BLaER1 treated with 17β-estradiol and CSF1 and Interleukin-3, amounts not matched to agents 10 nM and 100 nM (cell line): ENCODE results near the gene PSMD12.
"Not testable (repeated sequence)": the region's sequence is repeated elsewhere in the genome, so short reads cannot be mapped to it uniquely, and the experiment has no call there.

ENCODE experiments used
- H3K27ac ChIP-seq, 11 experiments: shearing (Covaris generic); formaldehyde crosslinking; 2 replicates each; pipeline ENCODE4 v1.8.1; 2022
- H3K27me3 ChIP-seq, 11 experiments: shearing (Covaris generic); formaldehyde crosslinking; 2 replicates each; pipeline ENCODE4 v1.8.1; 2022
- H3K36me3 ChIP-seq, 11 experiments: shearing (Covaris generic); formaldehyde crosslinking; 2 replicates each; pipeline ENCODE4 v1.8.1; 2022
- H3K4me1 ChIP-seq, 10 experiments: shearing (Covaris generic); formaldehyde crosslinking; 2 replicates each; pipeline ENCODE4 v1.8.1; 2022
- H3K4me2 ChIP-seq, 11 experiments: shearing (Covaris generic); formaldehyde crosslinking; 2 replicates each; pipeline ENCODE4 v1.8.1; 2022
- H3K4me3 ChIP-seq, 10 experiments: shearing (Covaris generic); formaldehyde crosslinking; 2 replicates each; pipeline ENCODE4 v1.8.1; 2022
- H3K9ac ChIP-seq, 11 experiments: shearing (Covaris generic); formaldehyde crosslinking; 2 replicates each; pipeline ENCODE4 v1.8.1; 2022
- H3K9me3 ChIP-seq, 11 experiments: shearing (Covaris generic); formaldehyde crosslinking; replicated peaks in 1 of 11; 2 replicates each; pipeline ENCODE4 v1.8.1; 2022
- H4K20me1 ChIP-seq, 11 experiments: shearing (Covaris generic); formaldehyde crosslinking; 2 replicates each; pipeline ENCODE4 v1.8.1; 2022
- Cebpa-rat ChIP-seq, 11 experiments: shearing (Covaris generic); IDR thresholded peaks; 2 replicates each; pipeline ENCODE4 v1.8.1; 2022

The PSMD12 gene

GRCh38 chr17:67359960-67360791 lies 6.2 kb downstream of the PSMD12 start:
- H3K27ac ChIP-seq, result no peak overlapping the region

GRCh38 chr17:67358612-67359011 lies 7.8 kb downstream of the PSMD12 start:
- peaks cover 63 to 96% (median 88%) of the 10 kb centered on the region in 11 experiments for H4K20me1 ChIP-seq
- H3K9ac ChIP-seq, result peak overlapping the region in 4 of 11 experiments; percentile 3 to 42 (median 12); a peak in 2 of 22 replicates
- no peak for TF ChIP-seq Cebpa-rat (IDR thresholded peaks at IDR 0.05)
- peak overlapping the region in 1 of 11 experiments; percentile 42; a peak in 2 of 22 replicates for H3K27ac ChIP-seq
- H3K4me2 ChIP-seq, result peak overlapping the region; percentile 36 to 96 (median 61); a peak in 19 of 22 replicates
- H3K4me3 ChIP-seq, result no peak overlapping the region; a peak in 1 of 20 replicates
- peaks cover 73 to 97% (median 92%) of the 10 kb centered on the region in 11 experiments for H3K36me3 ChIP-seq
- H3K4me1 ChIP-seq, result peaks cover 43 to 89% (median 61%) of the 10 kb centered on the region in 10 experiments
- no peaks in the 10 kb centered on the region for H3K27me3 ChIP-seq
- H3K9me3 ChIP-seq, result no peaks in the 10 kb centered on the region

More at GRCh38 chr17:67359960-67360791, 6.2 kb downstream of the PSMD12 start:
- Histone ChIP-seq H3K4me3 (no peak overlapping the region), H3K9ac (0 out of 22 replicates have a peak overlapping the region, but pooled peaks of 1 of the 11 experiments have one; percentile 24), H3K4me1 (peaks cover 58 to 89% (median 66%) of the 10 kb centered on the region in 10 experiments), H3K36me3 (peaks cover 59 to 97% (median 88%) of the 10 kb centered on the region in 11 experiments), H3K9me3 (no peaks in the 10 kb centered on the region), H3K27me3 (no peaks in the 10 kb centered on the region), H4K20me1 (peaks cover 78 to 96% (median 89%) of the 10 kb centered on the region in 11 experiments), H3K4me2 (peak overlapping the region in 10 of 11 experiments; percentile 9 to 96 (median 54); a peak in 15 of 22 replicates)
- TF ChIP-seq Cebpa-rat (IDR thresholded peaks at IDR 0.05), result no peak

DNA sequence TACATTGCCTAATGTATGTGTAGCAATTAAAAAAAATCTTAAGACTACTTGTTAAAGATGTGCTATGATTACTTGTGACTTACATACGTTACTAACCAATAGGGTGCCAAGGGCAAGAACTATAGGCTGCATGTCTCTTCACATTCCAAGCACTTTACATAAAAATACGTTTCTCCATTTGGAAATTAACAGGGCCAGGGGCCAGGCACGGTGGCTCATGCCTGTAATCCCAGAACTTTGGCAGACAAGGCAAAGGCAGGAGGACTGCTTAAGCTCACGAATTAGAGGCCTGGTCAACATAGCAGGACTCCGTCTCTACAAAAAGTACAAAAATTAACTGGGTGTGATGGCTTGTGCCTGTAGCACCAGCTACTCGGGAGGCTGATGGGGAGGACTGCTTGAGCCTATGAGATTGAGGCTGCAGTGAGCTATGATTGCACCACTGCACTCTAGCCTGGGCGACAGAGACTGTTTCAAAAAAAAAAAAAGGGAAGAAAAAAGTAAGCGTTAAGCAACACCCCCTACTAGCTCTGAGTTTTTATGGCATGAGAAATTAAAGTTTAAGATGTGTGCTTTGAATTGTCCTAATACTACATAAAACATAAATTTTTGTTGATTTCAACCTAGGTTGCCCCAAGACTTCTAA lies 12.3 kb downstream of the PSMD12 start:
- Histone ChIP-seq H3K36me3 (peaks cover 92 to 100% (median 99%) of the 10 kb centered on the region in 11 experiments), H3K4me1 (peaks cover 11 to 54% (median 28%) of the 10 kb centered on the region in 10 experiments), H3K9me3 (peaks cover 0 to 4% (median 0%) of the 10 kb centered on the region in 11 experiments; a peak in 3 of 22 replicates), H3K9ac (no peak overlapping the region), H3K4me3 (no peak overlapping the region), H3K27me3 (no peaks in the 10 kb centered on the region), H4K20me1 (peaks cover 22 to 85% (median 57%) of the 10 kb centered on the region in 11 experiments), H3K4me2 (peak overlapping the region in 4 of 11 experiments; percentile 26 to 53 (median 30); a peak in 6 of 22 replicates), H3K27ac (no peak overlapping the region)
- TF ChIP-seq Cebpa-rat (IDR thresholded peaks at IDR 0.05), result no peak

DNA sequence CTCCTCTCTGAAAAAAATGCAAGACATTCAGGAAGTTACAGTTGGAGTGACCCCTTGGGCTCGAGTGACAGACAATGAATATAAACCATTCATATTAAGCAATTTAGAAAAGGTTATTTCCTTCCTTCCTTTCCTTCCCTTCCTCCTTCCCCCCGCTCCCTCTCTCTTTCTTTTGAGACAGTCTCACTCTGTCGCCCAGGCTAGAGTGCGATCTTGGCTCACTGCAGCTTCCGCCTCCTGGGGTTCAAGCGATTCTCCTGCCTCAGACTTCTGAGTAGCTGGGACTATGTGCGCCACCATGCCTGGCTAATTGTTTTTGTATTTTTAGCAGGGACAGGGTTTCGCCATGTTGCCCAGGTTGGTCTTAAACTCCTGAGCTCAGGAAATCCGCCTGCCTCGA lies 13.2 kb downstream of the PSMD12 start:
- H3K9me3 ChIP-seq, result peaks cover 0 to 12% (median 3%) of the 10 kb centered on the region in 11 experiments; a peak in 5 of 22 replicates
- H3K4me3 ChIP-seq, result no peak overlapping the region
- TF ChIP-seq Cebpa-rat (IDR thresholded peaks at IDR 0.05), result no peak
- H3K4me1 ChIP-seq, result peaks cover 5 to 46% (median 20%) of the 10 kb centered on the region in 10 experiments; a peak in 14 of 20 replicates
- H3K27me3 ChIP-seq, result no peaks in the 10 kb centered on the region
- H3K27ac ChIP-seq, result no peak overlapping the region; a peak in 1 of 22 replicates
- H3K4me2 ChIP-seq, result peak overlapping the region in 9 of 11 experiments; percentile 2 to 53 (median 27); a peak in 12 of 22 replicates
- no peak overlapping the region for H3K9ac ChIP-seq
- peaks cover 96 to 100% (median 99%) of the 10 kb centered on the region in 11 experiments for H3K36me3 ChIP-seq
- peaks cover 13 to 85% (median 48%) of the 10 kb centered on the region in 11 experiments; a peak in 21 of 22 replicates for H4K20me1 ChIP-seq

DNA sequence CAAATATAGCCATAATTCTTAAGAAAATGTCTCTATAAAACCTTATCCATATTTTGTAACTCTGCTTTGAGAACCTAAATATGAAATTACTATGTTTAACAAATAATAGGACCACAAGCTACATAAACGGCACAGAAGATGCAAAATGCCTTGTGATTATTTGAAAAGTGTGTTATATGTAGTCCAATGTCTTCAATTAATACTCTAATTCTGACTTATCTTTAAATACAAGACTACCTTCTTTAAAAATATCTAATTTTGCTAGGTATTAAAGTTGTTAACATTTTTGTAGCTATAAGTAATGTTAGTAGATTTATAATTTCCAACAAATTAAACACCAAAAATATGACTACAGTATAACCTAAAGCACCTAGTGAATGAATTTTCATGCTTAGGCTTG lies 17.0 kb downstream of the PSMD12 start:
- peaks cover 0 to 59% (median 23%) of the 10 kb centered on the region in 11 experiments; a peak in 17 of 22 replicates for H4K20me1 ChIP-seq
- H3K36me3 ChIP-seq, result peaks cover 98 to 100% (median 100%) of the 10 kb centered on the region in 11 experiments
- no peak overlapping the region for H3K9ac ChIP-seq
- no peaks in the 10 kb centered on the region for H3K27me3 ChIP-seq
- no peak for TF ChIP-seq Cebpa-rat (IDR thresholded peaks at IDR 0.05)
- no peak overlapping the region for H3K4me3 ChIP-seq
- H3K27ac ChIP-seq, result no peak overlapping the region
- H3K4me1 ChIP-seq, result peaks cover 5 to 19% (median 14%) of the 10 kb centered on the region in 10 experiments; a peak in 13 of 20 replicates
- peaks cover 0 to 13% (median 4%) of the 10 kb centered on the region in 11 experiments; a peak in 5 of 22 replicates for H3K9me3 ChIP-seq
- H3K4me2 ChIP-seq, result no peak overlapping the region

DNA sequence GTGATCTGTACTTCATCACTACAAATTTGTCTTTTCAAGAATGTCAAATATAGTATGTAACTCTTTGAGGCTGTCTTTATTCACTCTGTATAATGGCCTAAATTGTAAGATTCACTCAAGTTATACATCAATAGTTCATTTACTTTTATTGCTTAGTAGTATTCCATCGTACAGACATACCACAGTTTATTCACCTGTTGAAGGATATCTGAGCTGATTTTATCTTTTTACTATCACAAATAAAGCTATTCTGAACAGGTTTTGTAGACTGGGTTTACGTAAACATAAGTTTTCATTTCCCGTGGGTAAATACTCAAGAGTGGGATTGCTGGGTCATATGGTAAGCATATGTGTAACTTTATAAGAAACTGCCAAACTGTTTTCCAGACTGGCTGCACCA lies 18.6 kb downstream of the PSMD12 start:
- H3K4me2 ChIP-seq, result no peak overlapping the region
- peaks cover 0 to 13% (median 4%) of the 10 kb centered on the region in 11 experiments; a peak in 5 of 22 replicates for H3K9me3 ChIP-seq
- no peak overlapping the region for H3K9ac ChIP-seq
- no peak for TF ChIP-seq Cebpa-rat (IDR thresholded peaks at IDR 0.05)
- H3K27ac ChIP-seq, result no peak overlapping the region
- no peak overlapping the region for H3K4me3 ChIP-seq
- peaks cover 0 to 43% (median 11%) of the 10 kb centered on the region in 11 experiments; a peak in 15 of 22 replicates for H4K20me1 ChIP-seq
- no peaks in the 10 kb centered on the region for H3K27me3 ChIP-seq
- peaks cover 98 to 100% (median 100%) of the 10 kb centered on the region in 11 experiments for H3K36me3 ChIP-seq
- peaks cover 0 to 3% (median 0%) of the 10 kb centered on the region in 10 experiments; a peak in 4 of 20 replicates for H3K4me1 ChIP-seq

DNA sequence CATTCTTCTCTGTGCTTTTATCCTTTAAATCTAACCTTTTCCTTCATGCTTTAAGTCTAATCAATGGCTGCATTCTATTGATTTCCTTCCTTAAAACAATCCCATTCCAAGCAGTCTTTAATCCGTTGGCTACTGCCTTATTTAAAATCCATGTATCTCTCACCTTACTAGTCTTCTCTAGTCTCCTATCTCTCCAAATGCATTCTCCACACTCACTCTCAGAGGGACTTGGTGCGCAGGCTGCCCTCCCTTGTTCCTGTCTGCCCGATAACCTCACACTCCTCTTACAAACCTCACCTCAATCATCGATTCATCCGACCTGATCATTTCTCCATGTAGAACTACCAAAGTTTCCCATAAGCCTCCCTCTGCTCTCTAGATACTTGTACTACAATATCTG lies 23.1 kb downstream of the PSMD12 start:
- Histone ChIP-seq H3K9me3 (peaks cover 0 to 4% (median 0%) of the 10 kb centered on the region in 11 experiments; a peak in 3 of 22 replicates), H3K27ac (no peak overlapping the region), H3K4me3 (no peak overlapping the region), H4K20me1 (peaks cover 0 to 29% (median 0%) of the 10 kb centered on the region in 11 experiments; a peak in 8 of 22 replicates), H3K36me3 (peaks cover 94 to 100% (median 99%) of the 10 kb centered on the region in 11 experiments), H3K4me2 (no peak overlapping the region), H3K27me3 (no peaks in the 10 kb centered on the region), H3K4me1 (no peaks in the 10 kb centered on the region), H3K9ac (no peak overlapping the region)
- no peak for TF ChIP-seq Cebpa-rat (IDR thresholded peaks at IDR 0.05)

DNA sequence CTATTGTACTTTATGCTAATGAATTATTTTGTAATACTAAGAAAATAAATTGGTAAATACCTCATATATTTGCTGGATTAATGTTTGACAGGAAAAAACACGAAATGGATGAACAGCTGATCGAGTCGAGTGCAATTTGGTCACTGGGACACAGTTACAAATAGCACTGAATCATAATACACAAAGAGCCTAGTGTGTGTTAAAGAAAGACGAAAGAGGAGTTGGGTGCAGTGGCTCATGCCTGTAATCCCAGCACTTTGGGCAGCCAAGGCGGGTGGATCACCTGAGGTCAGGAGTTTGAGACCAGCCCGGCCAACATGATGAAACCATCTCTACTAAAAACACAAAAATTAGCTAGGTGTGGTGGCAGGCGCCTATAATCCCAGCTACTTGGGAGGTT lies 28.0 kb downstream of the PSMD12 start:
- not testable (repeated sequence) for H3K4me3 ChIP-seq, H3K27ac ChIP-seq, H3K4me2 ChIP-seq, H3K9ac ChIP-seq, H3K4me1 ChIP-seq, H3K27me3 ChIP-seq, H3K9me3 ChIP-seq
- Histone ChIP-seq H3K36me3 (peaks cover 53 to 67% (median 65%) of the 10 kb centered on the region in 11 experiments), H4K20me1 (peaks cover 0 to 12% (median 0%) of the 10 kb centered on the region in 11 experiments; a peak in 5 of 22 replicates)
